Ovary (tissue), 9 donors: ENCODE data around the gene SEC11A. TPM values are rescaled to one million over a fixed set of nuclear protein-coding genes. Genes with fewer than 3 reads are reported as not detected.
A peak's percentile ranks its signal among the peaks of the same experiment; 100 is the strongest.

ENCODE experiments used
- DNase-seq, 5 donors: peaks; one replicate each; pipeline ENCODE4 v3.0.0-alpha.2; 2019 to 2020
- H3K27ac ChIP-seq, 2 donors: fragments of 200-600 bp; one replicate each; pipeline versions ENCODE4 v1.5.1 to v1.8.0; 2019 to 2022
- H3K27me3 ChIP-seq: fragments of 200-600 bp; one replicate; pipeline ENCODE4 v1.8.0; 2022
- H3K36me3 ChIP-seq: fragments of 200-600 bp; sonication (generic); one replicate; pipeline ENCODE4 v1.5.1; 2019
- H3K4me1 ChIP-seq: one replicate; pipeline ENCODE4 v1.8.1; 2013; ENCODE audit warnings: mild to moderate bottlenecking, moderate library complexity; ENCODE audit not compliant: insufficient read depth
- H3K4me3 ChIP-seq: fragments of 200-600 bp; sonication (generic); one replicate; pipeline ENCODE4 v1.5.1; 2017
- H3K9me3 ChIP-seq, 2 donors: fragments of 200-600 bp in 1 of 2; sonication (generic) in 1 of 2; one replicate each; pipeline versions ENCODE4 v1.5.1 to v1.8.1; 2013 to 2019; ENCODE audit warnings: mild to moderate bottlenecking in 1 of 2, moderate library complexity in 1 of 2
- CTCF ChIP-seq, 3 donors: fragments of 450-650 bp in 2 of 3; fragments of 200-600 bp in 1 of 3; IDR thresholded peaks; one replicate each; pipeline versions ENCODE4 v1.5.1 to v1.8.0; 2016 to 2022; ENCODE audit warnings: antibody characterized with exemption in 3 of 3, mild to moderate bottlenecking in 1 of 3
- EP300 ChIP-seq: sonication (generic); formaldehyde crosslinking; IDR thresholded peaks from one replicate; pipeline ENCODE4 v1.6.1; 2017; ENCODE audit warnings: antibody characterized with exemption
- POLR2A ChIP-seq: fragments of 450-650 bp; IDR thresholded peaks from one replicate; pipeline ENCODE4 v1.6.1; 2017; ENCODE audit warnings: antibody characterized with exemption, mild to moderate bottlenecking, moderate library complexity
- WGBS, 3 donors: extraction: QIAGEN DNeasy Blood & Tissue Kit in 1 of 3; methylation state at CpG; one replicate each; pipeline versions ENCODE4 v1.1.5 to v1.1.7; 2013 to 2017; 5-methylcytosine and 5-hydroxymethylcytosine counted together
- intact Hi-C, 4 donors: fragments of 100-400 bp; cut with DNase I; formaldehyde crosslinking; loops; one replicate each; pipeline versions ENCODE4 v1.11.0 to v1.15.1; 2022 to 2023
- polyA plus RNA-seq, 2 donors: library from polyadenylated mRNA; stranded (reverse); fragments of 200-250 nt in 1 of 2; fragments of 350-450 nt in 1 of 2; fragmentation: Illumina TruSeq in 1 of 2; extraction: RNeasy Lipid Tissue Mini Kit (QIAGEN cat#74804) in 1 of 2; gene quantifications; one replicate each; pipeline ENCODE4 v1.2.3, GENCODE V29; 2013 to 2014
- total RNA-seq, 7 donors: library from RNA; depleted of rRNA in 2 of 7; stranded (reverse); fragments of >200 nt in 2 of 7; fragmentation: NEBNext Ultra II Directional in 3 of 7; extraction: Animal tissue kit (Norgen Biotek cat#: 25700) in 3 of 7; gene quantifications; one replicate each; pipeline versions ENCODE4 v1.1.0 to v1.2.4, GENCODE V29; 2016 to 2023
- donor health status: DM: no; HTN: no; CAD: no; lungs with moderate emphysema.
- donor health status: DM: no; HTN: no; CAD: no.
- donor health status: Bipolar disorder and iron deficiency.
- donor health status: DM: yes; HTN: yes; CAD: no.
- donor health status: DM: no; HTN: no; CAD: no.
- donor health status: DM: yes; HTN: yes; CAD: no.

Gene SEC11A
- total and polyA plus RNA-seq, 9 donors, result 118 to 237 (median 175) TPM

- no peak for TF ChIP-seq CTCF (IDR thresholded peaks at IDR 0.05)
These were observed 49.6 kb downstream of the SEC11A start for GRCh38 chr15:84666373-84666772.

GRCh38 chr15:84661001-84661400, 54.9 kb downstream of the SEC11A start:
- no peaks in the 10 kb centered on the region for H3K9me3 ChIP-seq
- H3K27me3 ChIP-seq, result no peaks in the 10 kb centered on the region
- no peaks in the 10 kb centered on the region for H3K36me3 ChIP-seq
- no peak overlapping the region for H3K4me3 ChIP-seq
- intact Hi-C loops, result no loop called here
- 96 to 97% (median 96%) methylated on average over 10 of the region's 10 CpGs for WGBS, 3 donors
- TF ChIP-seq CTCF (IDR thresholded peaks at IDR 0.05) (no peak), POLR2A (no peak), EP300 (no peak)
- no peaks in the 10 kb centered on the region for H3K4me1 ChIP-seq
- DNase-seq, result no peak
- no peak overlapping the region for H3K27ac ChIP-seq

More at GRCh38 chr15:84666373-84666772, 49.6 kb downstream of the SEC11A start:
- intact Hi-C loops, result no loop called here
- Histone ChIP-seq H3K27me3 (no peaks in the 10 kb centered on the region), H3K36me3 (no peaks in the 10 kb centered on the region), H3K9me3 (no peaks in the 10 kb centered on the region), H3K4me3 (no peak overlapping the region), H3K27ac (no peak overlapping the region), H3K4me1 (no peaks in the 10 kb centered on the region)
- WGBS, 3 donors, result 75 to 90% (median 84%) methylated on average over 2 of the region's 2 CpGs
- DNase-seq, result no peak

- no peaks in the 10 kb centered on the region for H3K4me1 ChIP-seq
- intact Hi-C loops, result loop anchor here in 3 of 4 donors (5.0 to 10.0 kb wide), 6 partner anchors 55 to 265 kb away; partner anchors contain the start of gene ZSCAN2 (in 1 of the 3)
- TF ChIP-seq CTCF (IDR thresholded peaks at IDR 0.05), result no peak
- TF ChIP-seq POLR2A, result no peak
- H3K36me3 ChIP-seq, result no peaks in the 10 kb centered on the region
- DNase-seq, result no peak
- H3K27me3 ChIP-seq, result no peaks in the 10 kb centered on the region
- 71 to 74% (median 73%) methylated on average over 4 of the region's 4 CpGs for WGBS, 3 donors
- H3K9me3 ChIP-seq, result no peaks in the 10 kb centered on the region
- H3K4me3 ChIP-seq, result no peak overlapping the region
- H3K27ac ChIP-seq, result no peak overlapping the region
These were observed 55.8 kb downstream of the SEC11A start for GRCh38 chr15:84659904-84660781.

GRCh38 chr15:84658788-84659411, 57.0 kb downstream of the SEC11A start:
- WGBS, 3 donors, result 45 to 56% (median 51%) methylated on average over 7 of the region's 7 CpGs
- H3K27me3 ChIP-seq, result no peaks in the 10 kb centered on the region
- intact Hi-C loops, result loop anchor here in 3 of 4 donors (5.0 to 10.0 kb wide), 6 partner anchors 54 to 266 kb away; partner anchors contain the start of gene ZSCAN2 (in 1 of the 3)

More at GRCh38 chr15:84658788-84659411, 57.0 kb downstream of the SEC11A start:
- TF ChIP-seq EP300 (no peak), CTCF (IDR thresholded peaks at IDR 0.05) (no peak), POLR2A (no peak)
- Histone ChIP-seq H3K36me3 (no peaks in the 10 kb centered on the region), H3K4me3 (peak overlapping the region; percentile 69), H3K4me1 (no peaks in the 10 kb centered on the region), H3K27ac (peak overlapping the region in 1 of 2 donors; percentile 85), H3K9me3 (no peaks in the 10 kb centered on the region)
- no peak for DNase-seq
